ENCODE data around the gene PANK4. TPM values are rescaled to one million over a fixed set of nuclear protein-coding genes. Genes with fewer than 3 reads are reported as not detected.
A peak's percentile ranks its signal among the peaks of the same experiment; 100 is the strongest.

The PANK4 gene
- total and polyA plus RNA-seq, 8 donors = 9.7 to 26.4 (median 11.6) TPM

DNA sequence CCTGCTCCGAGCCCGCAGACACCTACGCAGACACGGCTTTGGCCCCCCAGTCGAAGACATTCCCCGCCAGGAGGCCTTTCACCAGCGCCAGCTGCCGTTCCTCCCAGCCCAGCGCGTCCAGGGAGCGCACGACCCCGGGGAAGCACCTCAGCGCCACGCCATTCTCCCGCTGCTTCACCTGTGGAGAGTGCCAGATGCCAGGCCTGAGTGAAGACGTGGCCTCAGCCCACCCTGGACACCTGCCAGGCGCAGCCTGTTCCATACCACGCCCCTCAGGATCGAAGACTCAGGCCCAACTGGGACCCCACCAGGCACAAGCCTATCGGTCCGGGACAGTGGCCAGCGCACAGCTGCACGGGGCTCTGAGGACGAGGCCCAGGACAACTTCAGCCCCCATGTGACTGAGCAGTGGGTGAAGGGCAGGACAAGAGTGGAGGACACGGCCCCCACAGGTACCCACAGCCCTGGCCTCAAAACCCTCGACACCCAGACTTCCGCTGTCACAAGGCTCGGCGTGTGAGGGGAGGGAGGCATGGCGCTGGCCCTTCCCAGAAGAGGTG lies 13.5 kb downstream of the PANK4 start:
- no peak overlapping the region for H3K4me3 ChIP-seq
- WGBS, 2 donors = 94 to 96% methylated on average over 31 of the region's 31 CpGs

GRCh38 chr1:2510366-2511155 lies 15.8 kb downstream of the PANK4 start:
- Histone ChIP-seq H3K9me3 (no peaks in the 10 kb centered on the region), H3K4me1 (no peaks in the 10 kb centered on the region), H3K4me3 (no peak overlapping the region), H3K36me3 (peaks cover 6 to 64% (median 41%) of the 10 kb centered on the region in 3 donors), H3K27me3 (no peaks in the 10 kb centered on the region), H3K27ac (no peak overlapping the region)
- FAIRE-seq (no peak), DNase-seq (no peak), ATAC-seq (no peak)
- no peak for TF ChIP-seq CTCF (IDR thresholded peaks at IDR 0.05)
- 93 to 96% methylated on average over 27 of the region's 27 CpGs for WGBS, 2 donors
- intact Hi-C loops (cut with DNase I) = no loop called here

More for the DNA sequence above, 13.5 kb downstream of the PANK4 start:
- intact Hi-C loops (cut with DNase I) = no loop called here
- FAIRE-seq (no peak), DNase-seq (no peak), ATAC-seq (peak in 1 of 4 donors; percentile 6)
- TF ChIP-seq CTCF (IDR thresholded peaks at IDR 0.05) = no peak
- Histone ChIP-seq H3K27me3 (no peaks in the 10 kb centered on the region), H3K27ac (no peak overlapping the region), H3K4me1 (no peaks in the 10 kb centered on the region), H3K9me3 (no peaks in the 10 kb centered on the region), H3K36me3 (peaks cover 14 to 83% (median 53%) of the 10 kb centered on the region in 3 donors)

GRCh38 chr1:2509589-2509988 lies 16.8 kb downstream of the PANK4 start:
- TF ChIP-seq CTCF (IDR thresholded peaks at IDR 0.05) = no peak
- peaks cover 6 to 56% (median 41%) of the 10 kb centered on the region in 3 donors for H3K36me3 ChIP-seq
- WGBS, 2 donors = 82 to 86% methylated on average over 11 of the region's 11 CpGs
- no peaks in the 10 kb centered on the region for H3K9me3 ChIP-seq
- no peak overlapping the region for H3K4me3 ChIP-seq
- DNase-seq (no peak), ATAC-seq (no peak), FAIRE-seq (no peak)
- H3K27ac ChIP-seq = no peak overlapping the region
- intact Hi-C loops (cut with DNase I) = no loop called here
- H3K27me3 ChIP-seq = no peaks in the 10 kb centered on the region
- no peaks in the 10 kb centered on the region for H3K4me1 ChIP-seq

GRCh38 chr1:2508751-2509150 lies 17.6 kb downstream of the PANK4 start:
- WGBS, 2 donors = 94 to 96% methylated on average over 29 of the region's 29 CpGs
- intact Hi-C loops (cut with DNase I) = no loop called here
- Histone ChIP-seq H3K36me3 (peaks cover 3 to 50% (median 36%) of the 10 kb centered on the region in 3 donors), H3K9me3 (no peaks in the 10 kb centered on the region), H3K4me3 (no peak overlapping the region), H3K4me1 (no peaks in the 10 kb centered on the region), H3K27ac (no peak overlapping the region), H3K27me3 (peaks cover 0 to 7% (median 0%) of the 10 kb centered on the region in 4 donors)
- ATAC-seq = no peak
- TF ChIP-seq CTCF (IDR thresholded peaks at IDR 0.05) = no peak
- FAIRE-seq = no peak
- no peak for DNase-seq

DNA sequence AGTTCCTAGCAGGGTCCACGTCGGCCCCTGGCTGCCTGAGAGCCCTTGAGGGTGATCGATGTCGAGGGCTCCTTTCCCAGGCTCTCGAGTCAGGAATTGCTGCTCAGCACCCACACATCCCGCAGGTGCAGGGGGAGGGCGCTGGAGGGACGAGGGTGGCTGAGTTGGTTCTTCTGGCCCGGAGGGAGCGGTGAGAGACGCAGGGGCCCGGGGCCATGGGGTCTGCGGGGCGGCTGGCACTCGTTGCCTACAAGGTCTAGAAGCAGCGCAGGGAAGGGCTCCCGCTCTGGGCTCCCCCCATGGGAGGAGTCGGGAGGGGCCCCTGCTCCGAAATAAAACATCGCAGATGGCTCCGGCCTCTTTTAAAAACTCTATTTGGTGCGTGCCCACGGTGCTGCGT lies 18.2 kb downstream of the PANK4 start:
- Histone ChIP-seq H3K27me3 (peaks cover 0 to 7% (median 0%) of the 10 kb centered on the region in 4 donors), H3K9me3 (no peaks in the 10 kb centered on the region), H3K4me3 (no peak overlapping the region), H3K27ac (no peak overlapping the region), H3K36me3 (peaks cover 2 to 45% (median 31%) of the 10 kb centered on the region in 3 donors), H3K4me1 (no peaks in the 10 kb centered on the region)
- intact Hi-C loops (cut with DNase I) = no loop called here
- ATAC-seq = no peak
- no peak for DNase-seq
- WGBS, 2 donors = 89 to 90% methylated on average over 24 of the region's 24 CpGs
- no peak for TF ChIP-seq CTCF (IDR thresholded peaks at IDR 0.05)
- no peak for FAIRE-seq

Measured in pancreas (tissue), 10 donors.